Epithelial cell of esophagus (primary cell): Measurements from ENCODE around the gene CDC14A.

Source experiments
- DNase-seq: peaks from one replicate; pipeline ENCODE4 v3.0.0; 2010; ENCODE audit warnings: low read depth
- H3K4me3 ChIP-seq: 2 replicates; pipeline ENCODE4 v1.5.1; 2011; ENCODE audit warnings: mild to moderate bottlenecking, low read length, control low read depth
- CTCF ChIP-seq: IDR thresholded peaks from 2 replicates; pipeline ENCODE4 v1.5.1; 2011; ENCODE audit warnings: low read depth, mild to moderate bottlenecking, low read length, control low read depth, inconsistent platforms; ENCODE audit not compliant: insufficient read depth; ENCODE audit errors: missing control alignments

Gene CDC14A

GRCh38 chr1:100392756-100393155 lies 40.5 kb downstream of the CDC14A start:
- DNase-seq: no peak
- TF ChIP-seq CTCF: no peak
- no peak overlapping the region for H3K4me3 ChIP-seq

- no peak overlapping the region for H3K4me3 ChIP-seq
- TF ChIP-seq CTCF: no peak
- no peak for DNase-seq
Measured at GRCh38 chr1:100394285-100394684, 42.0 kb downstream of the CDC14A start.

GRCh38 chr1:100395913-100396312 lies 43.6 kb downstream of the CDC14A start:
- no peak for DNase-seq
- no peak overlapping the region for H3K4me3 ChIP-seq
- no peak for TF ChIP-seq CTCF

- DNase-seq: no peak
- no peak for TF ChIP-seq CTCF
- H3K4me3 ChIP-seq: no peak overlapping the region
Measured at GRCh38 chr1:100396651-100397050, 44.3 kb downstream of the CDC14A start.

- DNase-seq: no peak
- TF ChIP-seq CTCF: no peak
- H3K4me3 ChIP-seq: no peak overlapping the region
Measured at GRCh38 chr1:100397681-100398080, 45.4 kb downstream of the CDC14A start.

GRCh38 chr1:100398648-100399047 lies 46.3 kb downstream of the CDC14A start:
- no peak overlapping the region for H3K4me3 ChIP-seq
- no peak for DNase-seq
- no peak for TF ChIP-seq CTCF

GRCh38 chr1:100400404-100400803 lies 48.1 kb downstream of the CDC14A start:
- no peak overlapping the region for H3K4me3 ChIP-seq
- no peak for DNase-seq
- TF ChIP-seq CTCF: no peak
